NCI-H748 (cell line): ENCODE measurements around the gene SMIM1.
A peak's percentile ranks its signal among the peaks of the same experiment; 100 is the strongest.
"Not testable (repeated sequence)": the region's sequence is repeated elsewhere in the genome, so short reads cannot be mapped to it uniquely, and the experiment has no call there.

ENCODE experiments used
- DNase-seq: peaks from one replicate; lab custom pipeline; 2025; ENCODE audit not compliant: unreplicated experiment; lab: John Stamatoyannopoulos, UW

Gene SMIM1

GRCh38 chr1:3736131-3736561, 36.4 kb upstream of the SMIM1 start:
- DNase-seq, result no peak

GRCh38 chr1:3736708-3737107, 35.8 kb upstream of the SMIM1 start:
- no peak for DNase-seq

GRCh38 chr1:3738943-3739342, 33.6 kb upstream of the SMIM1 start:
- no peak for DNase-seq

GRCh38 chr1:3740042-3740441, 32.5 kb upstream of the SMIM1 start:
- DNase-seq, result no peak

- DNase-seq, result no peak
Measured at GRCh38 chr1:3740752-3741151, 31.8 kb upstream of the SMIM1 start.

- DNase-seq, result no peak
Measured at GRCh38 chr1:3741566-3742438, 30.7 kb upstream of the SMIM1 start.

- no peak for DNase-seq
Measured at GRCh38 chr1:3742439-3743298, 29.9 kb upstream of the SMIM1 start.

- no peak for DNase-seq
Measured at GRCh38 chr1:3743421-3743820, 29.1 kb upstream of the SMIM1 start.

GRCh38 chr1:3743826-3744225, 28.7 kb upstream of the SMIM1 start:
- no peak for DNase-seq

- no peak for DNase-seq
Measured at GRCh38 chr1:3744646-3745045, 27.9 kb upstream of the SMIM1 start.

- DNase-seq, result no peak
Measured at GRCh38 chr1:3745071-3745470, 27.5 kb upstream of the SMIM1 start.

- DNase-seq, result no peak
Measured at GRCh38 chr1:3745590-3746381, 26.8 kb upstream of the SMIM1 start.

GRCh38 chr1:3746389-3746829, 26.1 kb upstream of the SMIM1 start:
- peak; percentile 42 for DNase-seq

GRCh38 chr1:3746830-3747521, 25.6 kb upstream of the SMIM1 start:
- DNase-seq, result peak; percentile 84

- DNase-seq, result no peak
Measured at GRCh38 chr1:3747522-3747848, 25.1 kb upstream of the SMIM1 start.

GRCh38 chr1:3747903-3748302, 24.6 kb upstream of the SMIM1 start:
- no peak for DNase-seq

GRCh38 chr1:3748316-3748900, 24.1 kb upstream of the SMIM1 start:
- DNase-seq, result not testable (repeated sequence)

- no peak for DNase-seq
Measured at GRCh38 chr1:3749512-3749911, 23.0 kb upstream of the SMIM1 start.

- DNase-seq, result no peak
Measured at GRCh38 chr1:3750741-3751140, 21.8 kb upstream of the SMIM1 start.

- no peak for DNase-seq
Measured at GRCh38 chr1:3752400-3752945, 20.1 kb upstream of the SMIM1 start, which contains the start of gene CCDC27. TSS of gene CCDC27 (plus strand) at chr1:3752450. CDS start at chr1:3752482, 32 bp downstream.
